Measurements from ENCODE around the gene IYD.
"Not testable (repeated sequence)": the region's sequence is repeated elsewhere in the genome, so short reads cannot be mapped to it uniquely, and the experiment has no call there.

The IYD gene

GRCh38 chr6:150352321-150353296 lies 16.2 kb upstream of the IYD start:
- DNase-seq (ENCODE audit: low read depth in 2 of 2): no peak

GRCh38 chr6:150353445-150353844 lies 15.4 kb upstream of the IYD start:
- DNase-seq (ENCODE audit: low read depth in 2 of 2): no peak

- no peak for DNase-seq (ENCODE audit: low read depth in 2 of 2)
Measured at GRCh38 chr6:150354754-150355571, 13.8 kb upstream of the IYD start.

- no peak for DNase-seq (ENCODE audit: low read depth in 2 of 2)
Measured at GRCh38 chr6:150355932-150356331, 12.9 kb upstream of the IYD start.

GRCh38 chr6:150361876-150362275 lies 6.9 kb upstream of the IYD start:
- DNase-seq (ENCODE audit: low read depth in 2 of 2): no peak

- DNase-seq (ENCODE audit: low read depth in 2 of 2): no peak
Measured at GRCh38 chr6:150363733-150364132, 5.1 kb upstream of the IYD start.

- DNase-seq (ENCODE audit: low read depth in 2 of 2): no peak
Measured at GRCh38 chr6:150366118-150366778, 2.6 kb upstream of the IYD start.

- no peak for DNase-seq (ENCODE audit: low read depth in 2 of 2)
Measured at GRCh38 chr6:150369408-150369807, 596 bp downstream of the IYD start.

GRCh38 chr6:150370112-150370511 lies 1.3 kb downstream of the IYD start:
- no peak for DNase-seq (ENCODE audit: low read depth in 2 of 2)

- no peak for DNase-seq (ENCODE audit: low read depth in 2 of 2)
Measured at GRCh38 chr6:150371356-150371755, 2.5 kb downstream of the IYD start.

- DNase-seq (ENCODE audit: low read depth in 2 of 2): no peak
Measured at GRCh38 chr6:150372051-150372450, 3.2 kb downstream of the IYD start.

- no peak for DNase-seq (ENCODE audit: low read depth in 2 of 2)
Measured at GRCh38 chr6:150373260-150373701, 4.5 kb downstream of the IYD start.

- not testable (repeated sequence) for DNase-seq (ENCODE audit: low read depth in 2 of 2)
Measured at GRCh38 chr6:150374346-150374745, 5.5 kb downstream of the IYD start.

- DNase-seq (ENCODE audit: low read depth in 2 of 2): no peak
Measured at GRCh38 chr6:150377211-150377781, 8.5 kb downstream of the IYD start.

GRCh38 chr6:150380256-150380655 lies 11.4 kb downstream of the IYD start:
- no peak for DNase-seq (ENCODE audit: low read depth in 2 of 2)

- DNase-seq (ENCODE audit: low read depth in 2 of 2): no peak
Measured at GRCh38 chr6:150382171-150382570, 13.4 kb downstream of the IYD start.

GRCh38 chr6:150391414-150391813 lies 22.6 kb downstream of the IYD start:
- DNase-seq (ENCODE audit: low read depth in 2 of 2): no peak

- DNase-seq (ENCODE audit: low read depth in 2 of 2): no peak
Measured at GRCh38 chr6:150391890-150392289, 23.1 kb downstream of the IYD start.

- no peak for DNase-seq (ENCODE audit: low read depth in 2 of 2)
Measured at GRCh38 chr6:150392452-150393220, 23.8 kb downstream of the IYD start.

GRCh38 chr6:150394053-150394898 lies 25.5 kb downstream of the IYD start:
- DNase-seq (ENCODE audit: low read depth in 2 of 2): no peak

All from activated CD8-positive, alpha-beta memory T cell treated with anti-CD3 and anti-CD28 coated beads for 4 hours (primary cell).